ENCODE results near the gene COPS9. TPM values are rescaled to one million over a fixed set of nuclear protein-coding genes. Genes with fewer than 3 reads are reported as not detected.

Gene COPS9
- total RNA-seq, 4 donors from 2014 or later = 65.4 to 243 (median 149) TPM

GRCh38 chr2:240132651-240132980 lies 3.5 kb downstream of the COPS9 start:
- no peak for TF ChIP-seq CTCF (IDR thresholded peaks at IDR 0.05; ENCODE audit: low read depth)

- TF ChIP-seq CTCF (IDR thresholded peaks at IDR 0.05; ENCODE audit: low read depth) = no peak
Measured at GRCh38 chr2:240131941-240132650, 4.0 kb downstream of the COPS9 start.

GRCh38 chr2:240131296-240131695 lies 4.8 kb downstream of the COPS9 start:
- TF ChIP-seq CTCF (IDR thresholded peaks at IDR 0.05; ENCODE audit: low read depth) = no peak

GRCh38 chr2:240130393-240131195 lies 5.5 kb downstream of the COPS9 start:
- no peak for TF ChIP-seq CTCF (IDR thresholded peaks at IDR 0.05; ENCODE audit: low read depth)

- TF ChIP-seq CTCF (IDR thresholded peaks at IDR 0.05; ENCODE audit: low read depth) = no peak
Measured at GRCh38 chr2:240129731-240130392, 6.2 kb downstream of the COPS9 start.

- TF ChIP-seq CTCF (IDR thresholded peaks at IDR 0.05; ENCODE audit: low read depth) = no peak
Measured at GRCh38 chr2:240129311-240129710, 6.8 kb downstream of the COPS9 start.

GRCh38 chr2:240128608-240129145 lies 7.4 kb downstream of the COPS9 start:
- TF ChIP-seq CTCF (IDR thresholded peaks at IDR 0.05; ENCODE audit: low read depth) = no peak

All from subcutaneous adipose tissue (tissue), 4 donors.